Measurements from ENCODE around the gene CCDC33. TPM values are rescaled to one million over a fixed set of nuclear protein-coding genes. Genes with fewer than 3 reads are reported as not detected.
A peak's percentile ranks its signal among the peaks of the same experiment; 100 is the strongest.

Gene CCDC33
- total RNA-seq, 4 donors from 2014 or later = not detected

- no peaks in the 10 kb centered on the region for H3K36me3 ChIP-seq
- no peaks in the 10 kb centered on the region for H3K27me3 ChIP-seq
- WGBS = 0% methylated on average over 11 of the region's 62 CpGs
- H3K9me3 ChIP-seq = no peaks in the 10 kb centered on the region
- intact Hi-C loops (cut with DNase I) = loop anchor here (5.0 to 10.0 kb wide), 3 partner anchors 113 to 393 kb away; no protein-coding TSS in a partner anchor
- peak overlapping the region in 3 of 4 donors; percentile 41 to 54 (median 52) for H3K27ac ChIP-seq (replicated peaks in 1 of 4)
- TF ChIP-seq POLR2AphosphoS5 (IDR thresholded peaks at IDR 0.05) = peak in 1 of 2 donors; percentile 48
- TF ChIP-seq EP300 (IDR thresholded peaks at IDR 0.05) = no peak
- no peak for TF ChIP-seq POLR2A (IDR thresholded peaks at IDR 0.05; ENCODE audit: low read depth)
- TF ChIP-seq CTCF (IDR thresholded peaks at IDR 0.05) = peak; percentile 85 to 95 (median 88)
- DNase-seq (ENCODE audit: extremely low spot score) = peak; percentile 98
- H3K4me3 ChIP-seq = peak overlapping the region; percentile 59 to 74 (median 70)
- H3K4me1 ChIP-seq = peaks cover 9 to 23% (median 19%) of the 10 kb centered on the region in 4 donors
Observed at GRCh38 chr15:74373731-74374647, 137.9 kb downstream of the CCDC33 start.

- peak overlapping the region; percentile 59 to 74 (median 70) for H3K4me3 ChIP-seq
- no peak for TF ChIP-seq POLR2A (IDR thresholded peaks at IDR 0.05; ENCODE audit: low read depth)
- 28% methylated on average over 8 of the region's 11 CpGs for WGBS
Observed at GRCh38 chr15:74374648-74375302, 138.6 kb downstream of the CCDC33 start.

GRCh38 chr15:74375303-74375693, 139.2 kb downstream of the CCDC33 start:
- Histone ChIP-seq H3K36me3 (no peaks in the 10 kb centered on the region), H3K4me1 (peaks cover 9 to 23% (median 19%) of the 10 kb centered on the region in 4 donors), H3K27me3 (peaks cover 0 to under 1% (median 0%) of the 10 kb centered on the region in 4 donors), H3K27ac (replicated peaks in 1 of 4) (no peak overlapping the region), H3K9me3 (no peaks in the 10 kb centered on the region), H3K4me3 (no peak overlapping the region)
- peak; percentile 96 for DNase-seq (ENCODE audit: extremely low spot score)
- intact Hi-C loops (cut with DNase I) = loop anchor here (1.0 to 10.0 kb wide), 2 partner anchors 63 to 260 kb away; no protein-coding TSS in a partner anchor
- TF ChIP-seq CTCF (IDR thresholded peaks at IDR 0.05) (peak; percentile 84 to 91 (median 89)), EP300 (IDR thresholded peaks at IDR 0.05) (no peak)
- 13% methylated on average over 9 of the region's 9 CpGs for WGBS

More at GRCh38 chr15:74374648-74375302, 138.6 kb downstream of the CCDC33 start:
- H3K36me3 ChIP-seq = no peaks in the 10 kb centered on the region
- H3K27me3 ChIP-seq = no peaks in the 10 kb centered on the region
- no peak for DNase-seq (ENCODE audit: extremely low spot score)
- no peak overlapping the region for H3K27ac ChIP-seq (replicated peaks in 1 of 4)
- peaks cover 9 to 23% (median 19%) of the 10 kb centered on the region in 4 donors for H3K4me1 ChIP-seq
- no peaks in the 10 kb centered on the region for H3K9me3 ChIP-seq
- intact Hi-C loops (cut with DNase I) = loop anchor here (1.0 to 10.0 kb wide), 4 partner anchors 64 to 393 kb away; no protein-coding TSS in a partner anchor

GRCh38 chr15:74376226-74376625, 140.1 kb downstream of the CCDC33 start:
- Histone ChIP-seq H3K27me3 (peaks cover 0 to 9% (median 0%) of the 10 kb centered on the region in 4 donors), H3K36me3 (no peaks in the 10 kb centered on the region), H3K4me1 (peaks cover 9 to 23% (median 19%) of the 10 kb centered on the region in 4 donors), H3K4me3 (no peak overlapping the region), H3K9me3 (no peaks in the 10 kb centered on the region), H3K27ac (replicated peaks in 1 of 4) (no peak overlapping the region)
- intact Hi-C loops (cut with DNase I) = loop anchor here (10.0 kb wide), 1 partner anchor 259 kb away; no protein-coding TSS in a partner anchor
- TF ChIP-seq CTCF (IDR thresholded peaks at IDR 0.05) (no peak), EP300 (IDR thresholded peaks at IDR 0.05) (no peak), POLR2AphosphoS5 (IDR thresholded peaks at IDR 0.05) (no peak), POLR2A (IDR thresholded peaks at IDR 0.05; ENCODE audit: low read depth) (no peak)
- no peak for DNase-seq (ENCODE audit: extremely low spot score)
- 89% methylated on average over 1 of the region's 1 CpG for WGBS
